Testis (tissue), 3 donors: ENCODE results near the gene GABPA. TPM values are rescaled to one million over a fixed set of nuclear protein-coding genes. Genes with fewer than 3 reads are reported as not detected.

Source experiments
- DNase-seq: peaks from one replicate; pipeline ENCODE4 v3.0.0-alpha.2; 2019
- H3K27ac ChIP-seq, 2 donors: fragments of 200-600 bp; sonication (generic); one replicate each; pipeline ENCODE4 v1.5.1; 2019
- H3K27me3 ChIP-seq: fragments of 200-600 bp; sonication (generic); one replicate; pipeline ENCODE4 v1.5.1; 2019
- H3K36me3 ChIP-seq: fragments of 200-600 bp; sonication (generic); one replicate; pipeline ENCODE4 v1.5.1; 2017; ENCODE audit warnings: low read depth; ENCODE audit errors: missing control alignments
- H3K4me1 ChIP-seq: fragments of 200-600 bp; sonication (generic); one replicate; pipeline ENCODE4 v1.5.1; 2019
- H3K4me3 ChIP-seq, 2 donors: fragments of 200-600 bp; sonication (generic); one replicate each; pipeline ENCODE4 v1.5.1; 2017 to 2019
- H3K9me3 ChIP-seq: fragments of 200-600 bp; sonication (generic); one replicate; pipeline ENCODE4 v1.5.1; 2017
- CTCF ChIP-seq, 3 experiments: fragments of 450-650 bp in 2 of 3; fragments of 200-600 bp in 1 of 3; sonication (generic) in 1 of 3; IDR thresholded peaks; one replicate each; pipeline ENCODE4 v1.5.1; 2016 to 2019; ENCODE audit warnings: antibody characterized with exemption in 3 of 3, mild to moderate bottlenecking in 2 of 3, moderate library complexity in 1 of 3
- POLR2A ChIP-seq: fragments of 450-650 bp; IDR thresholded peaks from one replicate; pipeline ENCODE4 v1.6.1; 2017; ENCODE audit warnings: antibody characterized with exemption, mild to moderate bottlenecking, moderate library complexity
- WGBS, 2 donors: methylation state at CpG; one replicate each; pipeline ENCODE4 v1.1.5; 2018; 5-methylcytosine and 5-hydroxymethylcytosine counted together
- intact Hi-C: fragments of 100-400 bp; cut with DNase I; formaldehyde crosslinking; loops from one replicate; pipeline ENCODE4 v1.15.1; 2023; ENCODE audit warnings: low total_unique reads
- polyA plus RNA-seq: library from polyadenylated mRNA; stranded (reverse); fragments of 350-450 nt; fragmentation: Illumina TruSeq; extraction: RNeasy Lipid Tissue Mini Kit (QIAGEN cat#74804); gene quantifications from one replicate; pipeline ENCODE4 v1.2.3, GENCODE V29; 2014; ENCODE audit warnings: low read depth, low replicate concordance; ENCODE audit not compliant: insufficient read depth
- total RNA-seq, 2 donors: library from RNA; depleted of rRNA; stranded (reverse); fragments of >200 nt; gene quantifications; one replicate each; pipeline ENCODE4 v1.2.3, GENCODE V29; 2016

Gene GABPA
- total and polyA plus RNA-seq, 3 donors from 2014 or later = 18.6 to 27.3 (median 27.3) TPM

- TF ChIP-seq CTCF (IDR thresholded peaks at IDR 0.05) (no peak), POLR2A (no peak)
- Histone ChIP-seq H3K4me3 (no peak overlapping the region), H3K4me1 (peaks cover 9% of the 10 kb centered on the region), H3K27me3 (no peaks in the 10 kb centered on the region), H3K9me3 (no peaks in the 10 kb centered on the region), H3K36me3 (no peaks in the 10 kb centered on the region), H3K27ac (peak overlapping the region; percentile 96 to 99)
- no peak for DNase-seq
- intact Hi-C loops = no loop called here
- 20 to 25% methylated on average over 1 of the region's 1 CpG for WGBS, 2 donors
Measured at GRCh38 chr21:25737421-25737820, 2.6 kb downstream of the GABPA start.

GRCh38 chr21:25742900-25743299, 8.1 kb downstream of the GABPA start:
- TF ChIP-seq POLR2A (no peak), CTCF (IDR thresholded peaks at IDR 0.05) (no peak)
- no peak for DNase-seq
- no peaks in the 10 kb centered on the region for H3K27me3 ChIP-seq
- H3K36me3 ChIP-seq = no peaks in the 10 kb centered on the region
- WGBS, 2 donors = 85 to 100% methylated on average over 3 of the region's 3 CpGs
- intact Hi-C loops = no loop called here
- no peaks in the 10 kb centered on the region for H3K9me3 ChIP-seq
- no peak overlapping the region for H3K4me3 ChIP-seq
- no peak overlapping the region for H3K27ac ChIP-seq
- H3K4me1 ChIP-seq = no peaks in the 10 kb centered on the region

GRCh38 chr21:25744854-25745253, 10.1 kb downstream of the GABPA start:
- no peaks in the 10 kb centered on the region for H3K27me3 ChIP-seq
- no peaks in the 10 kb centered on the region for H3K4me1 ChIP-seq
- TF ChIP-seq CTCF (IDR thresholded peaks at IDR 0.05) = no peak
- TF ChIP-seq POLR2A = no peak
- DNase-seq = no peak
- WGBS, 2 donors = 98 to 99% methylated on average over 2 of the region's 2 CpGs
- H3K36me3 ChIP-seq = no peaks in the 10 kb centered on the region
- no peak overlapping the region for H3K27ac ChIP-seq
- intact Hi-C loops = no loop called here
- no peaks in the 10 kb centered on the region for H3K9me3 ChIP-seq
- no peak overlapping the region for H3K4me3 ChIP-seq

- no peak for TF ChIP-seq POLR2A
- 91 to 96% methylated on average over 6 of the region's 6 CpGs for WGBS, 2 donors
- no peaks in the 10 kb centered on the region for H3K36me3 ChIP-seq
- no peak for DNase-seq
- H3K9me3 ChIP-seq = no peaks in the 10 kb centered on the region
- no peak overlapping the region for H3K27ac ChIP-seq
- no peak overlapping the region for H3K4me3 ChIP-seq
- H3K4me1 ChIP-seq = no peaks in the 10 kb centered on the region
- no peaks in the 10 kb centered on the region for H3K27me3 ChIP-seq
- intact Hi-C loops = no loop called here
Measured at GRCh38 chr21:25750085-25750484, 15.3 kb downstream of the GABPA start.

- 95% methylated on average over 1 of the region's 1 CpG for WGBS, 2 donors
- no peaks in the 10 kb centered on the region for H3K27me3 ChIP-seq
- intact Hi-C loops = no loop called here
- H3K27ac ChIP-seq = no peak overlapping the region
- H3K36me3 ChIP-seq = no peaks in the 10 kb centered on the region
- no peaks in the 10 kb centered on the region for H3K4me1 ChIP-seq
- H3K9me3 ChIP-seq = no peaks in the 10 kb centered on the region
- H3K4me3 ChIP-seq = no peak overlapping the region
- no peak for DNase-seq
- no peak for TF ChIP-seq CTCF (IDR thresholded peaks at IDR 0.05)
- TF ChIP-seq POLR2A = no peak
Measured at GRCh38 chr21:25752416-25752815, 17.6 kb downstream of the GABPA start.
